A549 (cell line): ENCODE results near the gene GLRX3. TPM values are rescaled to one million over a fixed set of nuclear protein-coding genes. Genes with fewer than 3 reads are reported as not detected.

Source experiments
- ATAC-seq, 2 experiments: fragments of 200-7000 bp in 1 of 2; fragments of >200 bp in 1 of 2; cut with Nextera tagmentation in 1 of 2; cut with Tn5 transposase in 1 of 2; 3 replicates each; pipeline versions ENCODE4 v1.8.0 to v1.9.1; 2018 to 2020; ENCODE audit warnings: mild to moderate bottlenecking in 1 of 2, moderate library complexity in 1 of 2
- CTCF ChIA-PET: fragments of 300-600 bp; sonication (Branson Sonifier 250); formaldehyde crosslinking; extraction: SDS; loops from one replicate; lab custom pipeline; 2021; ENCODE audit warnings: antibody characterized with exemption, inconsistent platforms; lab: Yijun Ruan, JAX
- POLR2A ChIA-PET: fragments of 350-600 bp; formaldehyde crosslinking; extraction: SDS; loops from one replicate; lab custom pipeline; 2021; ENCODE audit warnings: antibody characterized with exemption, inconsistent platforms; lab: Yijun Ruan, JAX
- DNase-seq, 2 experiments: peaks; one replicate each; pipeline versions ENCODE4 v3.0.0 to v3.0.0-alpha.2; 2011 to 2016; ENCODE audit warnings: low read depth in 1 of 2, low spot score in 1 of 2
- FAIRE-seq: peaks from 2 replicates; lab custom pipeline; 2011; peaks lifted over from hg19 to GRCh38; lab: Jason Lieb, UNC
- H3K27ac ChIP-seq, 2 experiments: fragments of >200 bp; sonication (Bioruptor Twin); formaldehyde crosslinking; 3 replicates each; pipeline ENCODE4 v1.5.1; 2016 to 2017
- H3K4me1 ChIP-seq: fragments of >200 bp; sonication (Bioruptor Twin); formaldehyde crosslinking; 3 replicates; pipeline ENCODE4 v1.6.1; 2016
- H3K4me2 ChIP-seq: fragments of >200 bp; sonication (Bioruptor Twin); formaldehyde crosslinking; 3 replicates; pipeline ENCODE4 v1.6.1; 2016
- H3K4me3 ChIP-seq: fragments of >200 bp; sonication (Bioruptor Twin); formaldehyde crosslinking; 3 replicates; pipeline ENCODE4 v1.5.1; 2016
- H3K9me3 ChIP-seq: fragments of >200 bp; sonication (Bioruptor Twin); formaldehyde crosslinking; 3 replicates; pipeline ENCODE4 v1.6.1; 2016
- CBX8 ChIP-seq: fragments of 200-600 bp; sonication (generic); IDR thresholded peaks from 2 replicates; pipeline ENCODE4 v1.6.1; 2016
- EP300 ChIP-seq, 2 experiments: fragments of >200 bp; sonication (Bioruptor Twin); formaldehyde crosslinking; IDR thresholded peaks; 2 replicates in 1 of 2; 3 replicates in 1 of 2; pipeline ENCODE4 v1.6.1; 2016 to 2017
- ESRRA ChIP-seq: fragments of 150-350 bp; IDR thresholded peaks from 2 replicates; pipeline ENCODE4 v1.6.1; 2014; ENCODE audit warnings: mild to moderate bottlenecking, low read length, borderline replicate concordance
- FOSB ChIP-seq: fragments of 250-450 bp; sonication (Bioruptor Pico); IDR thresholded peaks from 2 replicates; pipeline ENCODE4 v1.5.0; 2020; ENCODE audit warnings: mild to moderate bottlenecking, moderate library complexity
- FOSL2 ChIP-seq, 2 experiments: fragments of 450-650 bp in 1 of 2; fragments of >200 bp in 1 of 2; sonication (Bioruptor Twin) in 1 of 2; formaldehyde crosslinking; IDR thresholded peaks; 2 replicates each; pipeline versions ENCODE4 v1.5.0 to v1.6.1; 2016 to 2020; ENCODE audit warnings: mild to moderate bottlenecking in 1 of 2, moderate library complexity in 1 of 2
- JUNB ChIP-seq: fragments of >200 bp; sonication (Bioruptor Twin); formaldehyde crosslinking; IDR thresholded peaks from 2 replicates; pipeline ENCODE4 v1.6.1; 2016
- POLR2A ChIP-seq: IDR thresholded peaks from 2 replicates; pipeline ENCODE4 v1.6.1; 2012; ENCODE audit warnings: mild to moderate bottlenecking, low read length
- RCOR1 ChIP-seq: fragments of 150-350 bp; IDR thresholded peaks from 2 replicates; pipeline ENCODE4 v1.6.1; 2014; ENCODE audit warnings: antibody characterized with exemption, low read length, low read depth
- RNF2 ChIP-seq: fragments of 200-600 bp; sonication (generic); IDR thresholded peaks from 2 replicates; pipeline ENCODE4 v1.6.1; 2016; ENCODE audit warnings: low read depth, mild to moderate bottlenecking, antibody characterized with exemption, moderate library complexity, borderline replicate concordance
- ZC3H11A ChIP-seq: fragments of 450-650 bp; IDR thresholded peaks from 2 replicates; pipeline ENCODE4 v1.6.1; 2014; ENCODE audit warnings: antibody characterized with exemption, mild to moderate bottlenecking
- WGBS: methylation state at CpG from one replicate; pipeline ENCODE4 v1.1.6; 2017; ENCODE audit errors: missing lambda C conversion rate; 5-methylcytosine and 5-hydroxymethylcytosine counted together
- polyA plus RNA-seq, 4 experiments: library from polyadenylated mRNA; depleted of rRNA in 3 of 4; stranded (reverse); fragments of >200 nt; fragmentation: RNase III in 1 of 4; extraction: RNeasy Plus Mini Kit Qiagen cat#74134 plus additional on column Dnase treatment in 1 of 4; gene quantifications; 2 replicates in 3 of 4; 3 replicates in 1 of 4; pipeline ENCODE4 v1.2.3, GENCODE V29; 2011 to 2017
- TF ChIP-seq, protein P1 (sequence below): fragments of 150-350 bp; IDR thresholded peaks from 2 replicates; pipeline ENCODE4 v1.6.1; 2014; ENCODE audit warnings: low read depth, mild to moderate bottlenecking, low read length
- TF ChIP-seq, protein P2 (sequence below): fragments of >200 bp; sonication (Bioruptor Twin); formaldehyde crosslinking; IDR thresholded peaks from 3 replicates; pipeline ENCODE4 v1.6.1; 2016
- TF ChIP-seq, protein P3 (sequence below): IDR thresholded peaks from 2 replicates; pipeline ENCODE4 v1.6.1; 2012
- TF ChIP-seq, protein P4 (sequence below): fragments of >200 bp; sonication (Bioruptor Twin); formaldehyde crosslinking; IDR thresholded peaks from 2 replicates; pipeline ENCODE4 v1.6.1; 2016
- TF ChIP-seq, protein P5 (sequence below): fragments of >200 bp; sonication (Bioruptor Twin); formaldehyde crosslinking; IDR thresholded peaks from 3 replicates; pipeline ENCODE4 v1.5.1; 2016

GLRX3 gene
- polyA plus RNA-seq, 2 of the 4 experiments (the other 2 are of a cell fraction) = 153 to 219 TPM

DNA sequence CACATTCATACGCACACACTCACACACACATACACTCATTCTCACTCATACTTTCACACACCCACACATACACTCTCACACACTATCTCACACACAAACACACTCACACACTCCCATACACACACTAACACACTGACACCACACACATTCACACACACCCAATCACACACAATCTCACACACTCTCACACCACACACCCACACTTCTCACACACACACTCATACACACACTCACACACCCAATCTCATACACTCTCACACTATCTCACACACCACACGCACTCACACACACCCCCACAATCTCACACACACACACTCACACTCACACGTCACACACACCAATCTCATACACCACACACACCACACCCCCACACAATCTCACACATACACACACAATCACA is 71.0 kb downstream of the GLRX3 start (continued):
- TF ChIP-seq, protein P1, sequence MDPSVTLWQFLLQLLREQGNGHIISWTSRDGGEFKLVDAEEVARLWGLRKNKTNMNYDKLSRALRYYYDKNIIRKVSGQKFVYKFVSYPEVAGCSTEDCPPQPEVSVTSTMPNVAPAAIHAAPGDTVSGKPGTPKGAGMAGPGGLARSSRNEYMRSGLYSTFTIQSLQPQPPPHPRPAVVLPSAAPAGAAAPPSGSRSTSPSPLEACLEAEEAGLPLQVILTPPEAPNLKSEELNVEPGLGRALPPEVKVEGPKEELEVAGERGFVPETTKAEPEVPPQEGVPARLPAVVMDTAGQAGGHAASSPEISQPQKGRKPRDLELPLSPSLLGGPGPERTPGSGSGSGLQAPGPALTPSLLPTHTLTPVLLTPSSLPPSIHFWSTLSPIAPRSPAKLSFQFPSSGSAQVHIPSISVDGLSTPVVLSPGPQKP = no peak
- TF ChIP-seq ZC3H11A (no peak), RNF2 (no peak)
- TF ChIP-seq, protein P2, sequence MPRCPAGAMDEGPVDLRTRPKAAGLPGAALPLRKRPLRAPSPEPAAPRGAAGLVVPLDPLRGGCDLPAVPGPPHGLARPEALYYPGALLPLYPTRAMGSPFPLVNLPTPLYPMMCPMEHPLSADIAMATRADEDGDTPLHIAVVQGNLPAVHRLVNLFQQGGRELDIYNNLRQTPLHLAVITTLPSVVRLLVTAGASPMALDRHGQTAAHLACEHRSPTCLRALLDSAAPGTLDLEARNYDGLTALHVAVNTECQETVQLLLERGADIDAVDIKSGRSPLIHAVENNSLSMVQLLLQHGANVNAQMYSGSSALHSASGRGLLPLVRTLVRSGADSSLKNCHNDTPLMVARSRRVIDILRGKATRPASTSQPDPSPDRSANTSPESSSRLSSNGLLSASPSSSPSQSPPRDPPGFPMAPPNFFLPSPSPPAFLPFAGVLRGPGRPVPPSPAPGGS = no peak

DNA sequence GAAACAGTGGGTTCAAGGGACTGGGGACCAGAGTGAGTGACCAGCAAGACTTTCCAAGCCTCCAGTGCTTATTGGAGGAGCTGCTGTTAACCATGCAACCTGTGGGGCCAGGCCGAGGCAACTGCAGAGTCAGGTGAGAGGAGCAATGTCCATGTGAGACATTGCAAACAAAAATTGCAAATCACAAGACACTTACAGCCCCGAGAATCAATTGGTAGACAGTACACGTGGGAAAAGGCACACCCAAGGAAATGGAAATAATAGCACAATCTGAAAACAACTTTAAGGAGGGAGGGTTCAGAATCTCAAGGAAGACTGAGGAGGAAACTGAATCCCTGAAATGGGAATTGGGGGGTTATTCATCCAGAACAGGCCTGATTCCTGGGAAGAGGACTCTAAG is 72.6 kb downstream of the GLRX3 start:
- WGBS = 12% methylated on average over 3 of the region's 3 CpGs
- ATAC-seq = no peak
- CTCF ChIA-PET = no interaction called here
- no peaks in the 10 kb centered on the region for H3K4me1 ChIP-seq
- TF ChIP-seq RCOR1 = no peak
- TF ChIP-seq, protein P3, sequence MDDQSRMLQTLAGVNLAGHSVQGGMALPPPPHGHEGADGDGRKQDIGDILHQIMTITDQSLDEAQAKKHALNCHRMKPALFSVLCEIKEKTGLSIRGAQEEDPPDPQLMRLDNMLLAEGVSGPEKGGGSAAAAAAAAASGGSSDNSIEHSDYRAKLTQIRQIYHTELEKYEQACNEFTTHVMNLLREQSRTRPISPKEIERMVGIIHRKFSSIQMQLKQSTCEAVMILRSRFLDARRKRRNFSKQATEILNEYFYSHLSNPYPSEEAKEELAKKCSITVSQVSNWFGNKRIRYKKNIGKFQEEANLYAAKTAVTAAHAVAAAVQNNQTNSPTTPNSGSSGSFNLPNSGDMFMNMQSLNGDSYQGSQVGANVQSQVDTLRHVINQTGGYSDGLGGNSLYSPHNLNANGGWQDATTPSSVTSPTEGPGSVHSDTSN = no peak
- no peak for TF ChIP-seq JUNB
- TF ChIP-seq FOSB = no peak
- no peak for TF ChIP-seq EP300 (IDR thresholded peaks at IDR 0.05)
- TF ChIP-seq, all 56 proteins: peak for 0
- POLR2A ChIA-PET = no interaction called here
- no peak overlapping the region for H3K4me2 ChIP-seq
- no peak for FAIRE-seq
- H3K27ac ChIP-seq = no peak overlapping the region
- peaks cover under 1% of the 10 kb centered on the region; the same call in 1 of the 3 replicates for H3K9me3 ChIP-seq
- no peak for DNase-seq
- no peak overlapping the region for H3K4me3 ChIP-seq

DNA sequence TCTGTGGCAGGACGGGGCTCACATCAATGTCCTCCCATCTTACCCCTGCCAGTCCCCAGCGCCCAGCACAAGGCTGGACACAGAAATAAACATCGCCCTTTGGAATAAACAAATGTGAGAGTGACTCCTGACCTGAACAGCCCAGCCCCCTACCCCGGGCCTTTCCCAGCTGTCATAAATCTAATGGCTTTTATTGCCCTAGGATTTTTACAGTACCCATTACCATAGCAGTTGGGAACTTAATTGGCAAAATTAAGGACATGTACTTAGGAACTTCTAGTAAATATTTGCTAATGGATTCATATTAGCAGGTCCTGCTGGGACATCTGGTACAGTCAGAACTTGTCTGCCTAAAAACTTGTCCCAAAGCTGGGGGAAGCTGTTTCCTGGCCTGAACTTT is 76.6 kb downstream of the GLRX3 start:
- no peak for TF ChIP-seq ESRRA
- no peak for TF ChIP-seq CBX8
- no peak for TF ChIP-seq EP300 (IDR thresholded peaks at IDR 0.05)
- TF ChIP-seq, all 56 proteins: peak for 0
- ChIA-PET CTCF (no interaction called here), POLR2A (no interaction called here)
- no peak for ATAC-seq
- WGBS = 17% methylated on average over 4 of the region's 4 CpGs
- H3K27ac ChIP-seq = no peak overlapping the region
- no peak overlapping the region for H3K4me2 ChIP-seq
- no peak for DNase-seq
- peaks cover 5% of the 10 kb centered on the region; the same call in 1 of the 3 replicates for H3K9me3 ChIP-seq
- FAIRE-seq = no peak
- no peaks in the 10 kb centered on the region for H3K4me1 ChIP-seq
- no peak overlapping the region for H3K4me3 ChIP-seq

DNA sequence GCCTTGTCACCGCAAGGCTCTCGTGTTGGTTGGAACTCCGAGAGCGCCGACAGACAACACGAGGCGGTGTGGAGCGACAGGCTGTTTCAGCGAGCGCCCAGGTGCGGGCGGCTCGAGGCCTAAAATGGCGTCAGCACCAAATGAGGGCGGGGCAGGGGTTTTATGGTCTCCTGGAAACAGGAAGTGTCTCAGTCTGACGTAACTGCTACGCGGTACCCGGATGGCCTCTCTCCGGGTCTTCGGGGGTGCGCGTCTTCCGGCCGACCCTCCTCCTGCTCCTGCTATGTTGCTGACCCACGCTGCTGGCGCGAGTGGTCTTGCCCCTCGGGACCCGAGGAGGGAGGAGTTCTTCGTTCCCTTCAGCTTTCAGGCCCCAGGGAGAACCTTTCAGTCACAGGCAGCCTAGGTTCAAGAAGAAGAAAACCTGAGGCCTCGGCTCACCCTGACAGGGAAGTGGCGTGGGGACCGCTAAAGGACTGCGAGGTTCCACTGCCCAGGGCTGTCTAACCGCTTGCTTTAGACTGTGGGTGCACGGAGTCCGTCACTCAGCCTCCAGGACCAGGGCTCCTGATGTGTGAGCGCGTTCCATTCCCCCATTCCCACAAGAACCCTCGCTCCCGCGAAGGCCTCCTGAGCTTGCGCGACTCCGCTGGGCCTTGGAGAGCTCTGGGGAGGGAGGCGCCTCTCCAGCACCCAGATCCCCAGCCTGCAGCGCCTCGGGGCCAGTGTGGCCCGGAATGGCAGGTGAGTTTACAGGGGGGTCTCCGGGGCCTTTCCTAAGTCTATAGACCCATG is 77.3 kb downstream of the GLRX3 start:
- no peak for ATAC-seq
- POLR2A ChIA-PET = no interaction called here
- no peak for DNase-seq
- CTCF ChIA-PET = no interaction called here
- Histone ChIP-seq H3K9me3 (peaks cover 5% of the 10 kb centered on the region; the same call in 1 of the 3 replicates), H3K4me3 (no peak overlapping the region), H3K27ac (no peak overlapping the region), H3K4me2 (no peak overlapping the region), H3K4me1 (no peaks in the 10 kb centered on the region)
- TF ChIP-seq POLR2A (no peak), FOSB (no peak), FOSL2 (IDR thresholded peaks at IDR 0.05) (no peak), FOSL2 (CRISPR knock-in tag; IDR thresholded peaks at IDR 0.05) (no peak)
- TF ChIP-seq, protein P4, sequence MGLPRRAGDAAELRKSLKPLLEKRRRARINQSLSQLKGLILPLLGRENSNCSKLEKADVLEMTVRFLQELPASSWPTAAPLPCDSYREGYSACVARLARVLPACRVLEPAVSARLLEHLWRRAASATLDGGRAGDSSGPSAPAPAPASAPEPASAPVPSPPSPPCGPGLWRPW = no peak
- TF ChIP-seq, protein P5, sequence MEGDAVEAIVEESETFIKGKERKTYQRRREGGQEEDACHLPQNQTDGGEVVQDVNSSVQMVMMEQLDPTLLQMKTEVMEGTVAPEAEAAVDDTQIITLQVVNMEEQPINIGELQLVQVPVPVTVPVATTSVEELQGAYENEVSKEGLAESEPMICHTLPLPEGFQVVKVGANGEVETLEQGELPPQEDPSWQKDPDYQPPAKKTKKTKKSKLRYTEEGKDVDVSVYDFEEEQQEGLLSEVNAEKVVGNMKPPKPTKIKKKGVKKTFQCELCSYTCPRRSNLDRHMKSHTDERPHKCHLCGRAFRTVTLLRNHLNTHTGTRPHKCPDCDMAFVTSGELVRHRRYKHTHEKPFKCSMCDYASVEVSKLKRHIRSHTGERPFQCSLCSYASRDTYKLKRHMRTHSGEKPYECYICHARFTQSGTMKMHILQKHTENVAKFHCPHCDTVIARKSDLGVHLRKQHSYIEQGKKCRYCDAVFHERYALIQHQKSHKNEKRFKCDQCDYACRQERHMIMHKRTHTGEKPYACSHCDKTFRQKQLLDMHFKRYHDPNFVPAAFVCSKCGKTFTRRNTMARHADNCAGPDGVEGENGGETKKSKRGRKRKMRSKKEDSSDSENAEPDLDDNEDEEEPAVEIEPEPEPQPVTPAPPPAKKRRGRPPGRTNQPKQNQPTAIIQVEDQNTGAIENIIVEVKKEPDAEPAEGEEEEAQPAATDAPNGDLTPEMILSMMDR = no peak
- WGBS = 65% methylated on average over 49 of the region's 51 CpGs
- FAIRE-seq = no peak
